Stimulated activated CD4-positive, alpha-beta T cell treated with anti-CD3 and anti-CD28 coated beads, Interleukin-2, amount 100 ng/mL, for 24 hours (primary cell): ENCODE results near the gene LHPP.

Source experiments
- DNase-seq, 2 donors: peaks; one replicate each; pipeline ENCODE4 v3.0.0-alpha.2; 2020

LHPP gene

DNA sequence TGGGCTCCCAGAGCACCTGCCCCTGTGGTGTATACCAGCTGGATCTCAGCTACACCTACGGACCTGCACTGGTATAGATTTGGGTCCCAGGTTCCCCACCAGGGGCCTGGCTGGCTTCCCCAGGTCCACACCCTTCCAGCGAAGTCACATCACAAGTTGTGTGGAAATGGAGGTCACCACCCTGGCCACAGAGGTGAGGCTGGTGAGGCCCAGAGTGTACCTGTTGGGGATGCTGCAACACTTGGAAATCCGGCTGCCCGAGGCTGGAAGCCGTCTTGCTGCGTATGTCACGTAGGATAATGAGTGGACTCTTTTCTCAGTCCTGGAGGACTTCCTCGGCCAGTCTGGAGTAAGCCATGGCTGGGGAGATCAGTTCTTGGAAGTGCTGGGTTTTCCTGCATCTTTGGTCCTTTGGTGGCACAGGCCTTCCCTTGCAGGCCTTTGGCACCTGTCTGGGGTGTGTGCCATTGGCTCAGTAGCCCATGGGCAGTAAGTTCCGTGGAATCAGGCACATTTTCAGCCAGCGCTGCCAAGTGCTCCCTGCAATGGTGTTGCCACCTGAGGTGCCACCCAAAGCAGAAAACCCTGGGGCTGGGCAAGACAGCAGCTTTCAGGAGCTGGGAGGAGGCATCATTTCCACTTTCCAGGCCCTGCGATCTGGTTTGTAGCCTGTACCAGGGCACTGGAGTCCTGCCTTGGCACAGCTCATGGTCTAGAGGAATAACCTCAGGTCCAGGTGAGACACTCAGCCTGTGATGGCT is 97.9 kb downstream of the LHPP start:
- no peak for DNase-seq

GRCh38 chr10:124560377-124561105 is 98.9 kb downstream of the LHPP start:
- no peak for DNase-seq

DNA sequence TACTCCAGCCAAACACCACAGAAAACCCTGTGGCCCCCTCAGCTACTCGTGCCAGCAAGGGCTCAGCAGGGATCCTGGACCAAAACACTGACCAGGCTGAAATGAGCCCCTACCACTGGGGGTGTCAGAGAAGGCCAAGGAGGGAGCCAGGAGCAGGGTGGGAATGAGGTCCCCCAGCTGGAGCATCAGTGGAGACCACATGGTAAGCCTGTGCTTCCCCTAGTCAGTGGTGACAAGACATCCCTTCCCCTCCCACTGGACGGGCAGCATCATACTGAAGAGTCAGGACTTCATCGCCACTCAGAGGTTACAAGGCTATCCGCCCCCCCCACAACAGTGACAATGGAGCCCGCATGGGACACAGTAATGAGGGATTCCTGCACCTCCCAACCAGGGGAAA is 99.6 kb downstream of the LHPP start:
- DNase-seq, result no peak

GRCh38 chr10:124562425-124563060 is 100.9 kb downstream of the LHPP start:
- DNase-seq, result no peak

GRCh38 chr10:124563320-124564040 is 101.9 kb downstream of the LHPP start:
- no peak for DNase-seq

GRCh38 chr10:124564881-124565280 is 103.3 kb downstream of the LHPP start:
- DNase-seq, result no peak

GRCh38 chr10:124565565-124566221 is 104.1 kb downstream of the LHPP start:
- no peak for DNase-seq

GRCh38 chr10:124566222-124566888 is 104.7 kb downstream of the LHPP start:
- no peak for DNase-seq

GRCh38 chr10:124566981-124567835 is 105.6 kb downstream of the LHPP start:
- DNase-seq, result no peak

GRCh38 chr10:124568339-124568738 is 106.7 kb downstream of the LHPP start:
- DNase-seq, result no peak

GRCh38 chr10:124568848-124569622 is 107.4 kb downstream of the LHPP start:
- no peak for DNase-seq

DNA sequence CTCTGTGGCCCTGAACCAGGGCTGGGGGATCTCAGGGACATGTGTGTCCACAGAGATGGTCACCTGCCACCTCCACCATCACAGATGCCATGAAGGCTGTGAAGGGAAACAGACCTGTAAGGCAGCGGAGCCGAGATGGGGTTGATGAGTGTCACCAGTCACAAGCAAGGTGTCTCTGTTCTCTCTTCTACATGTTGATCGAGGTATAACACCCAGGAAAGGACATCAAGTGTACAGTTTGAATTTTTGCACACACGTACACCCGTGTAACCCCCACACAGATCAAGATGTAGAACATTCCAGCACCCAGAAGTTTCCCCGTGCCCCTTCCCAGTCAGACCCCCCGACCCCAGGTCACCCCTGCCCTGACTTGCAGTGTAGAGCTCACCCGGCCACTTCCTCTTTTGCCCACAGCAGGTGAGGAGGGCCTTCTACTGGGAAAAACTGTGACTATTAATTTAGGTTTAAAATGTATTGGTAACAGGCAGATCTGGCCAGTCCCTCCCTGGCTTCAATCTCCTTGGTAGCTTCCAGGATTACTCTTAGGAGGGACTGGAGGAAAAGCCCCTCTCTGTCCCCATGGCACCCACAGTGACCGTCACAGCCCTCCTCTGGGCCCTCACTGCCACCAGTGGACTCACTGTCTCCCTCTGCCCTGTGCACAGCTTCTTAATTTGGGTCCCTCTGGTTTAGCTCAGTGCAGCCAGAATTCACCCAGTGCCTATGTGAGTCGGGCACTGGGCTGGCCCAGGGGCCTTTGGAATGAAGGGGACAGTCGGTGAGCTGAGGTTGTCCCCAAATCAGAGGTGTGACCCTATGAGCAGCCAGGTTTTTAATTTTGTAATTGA is 108.2 kb downstream of the LHPP start:
- no peak for DNase-seq

DNA sequence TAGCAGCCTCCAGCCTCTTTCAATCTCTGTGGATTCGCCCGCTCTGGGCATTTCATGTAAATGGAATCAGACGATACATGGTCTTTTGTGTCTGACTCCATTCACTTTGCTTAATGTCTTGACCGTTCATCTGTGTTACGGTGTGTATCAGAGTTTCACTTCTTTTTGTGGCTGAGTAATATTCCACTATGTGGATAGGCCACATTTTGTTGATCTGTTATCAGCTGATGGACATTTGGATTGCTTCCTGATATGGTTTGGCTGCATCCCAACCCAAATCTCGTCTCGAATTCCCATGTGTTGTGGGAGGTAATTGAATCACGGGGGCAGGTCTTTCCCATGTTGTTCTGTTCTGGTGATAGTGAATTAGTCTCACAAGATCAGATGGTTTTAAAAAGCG is 109.0 kb downstream of the LHPP start:
- DNase-seq, result no peak

- no peak for DNase-seq
Measured at GRCh38 chr10:124572751-124573150, 111.1 kb downstream of the LHPP start.

DNA sequence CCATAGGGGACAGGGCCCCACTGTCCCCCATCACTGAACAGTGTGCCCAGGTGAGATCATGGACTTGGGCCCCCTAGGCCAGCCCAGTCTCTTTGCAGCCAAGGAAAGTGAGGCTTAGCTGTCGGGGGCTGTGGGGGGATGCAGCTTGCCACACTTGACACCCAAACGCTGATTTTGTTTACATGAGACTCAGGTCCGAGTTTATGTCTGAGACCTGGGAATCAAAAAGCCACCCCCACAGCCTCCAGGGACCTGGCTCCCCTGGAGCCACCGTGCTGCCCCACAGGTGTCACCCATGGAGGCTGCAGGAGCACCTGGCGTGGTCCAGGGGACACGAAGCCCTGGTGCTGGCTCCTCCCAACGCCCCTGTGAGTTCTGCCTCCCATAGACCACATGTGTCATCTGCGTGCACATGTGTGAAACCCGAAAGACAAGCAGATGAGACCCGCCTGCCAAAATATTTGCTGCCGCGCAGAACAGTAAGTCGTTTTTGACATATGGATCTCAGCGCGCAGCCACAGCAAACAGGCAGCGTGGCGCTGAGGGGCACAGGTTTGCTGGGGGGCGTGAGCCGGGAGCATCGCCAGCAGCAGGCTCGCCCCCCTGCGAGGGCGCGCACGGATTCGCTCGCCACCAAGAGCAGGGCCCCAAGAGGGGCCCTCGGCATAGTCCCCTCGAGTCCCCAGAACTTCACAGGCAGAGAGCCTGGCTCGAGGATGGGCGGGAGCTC is 112.3 kb downstream of the LHPP start:
- no peak for DNase-seq

DNA sequence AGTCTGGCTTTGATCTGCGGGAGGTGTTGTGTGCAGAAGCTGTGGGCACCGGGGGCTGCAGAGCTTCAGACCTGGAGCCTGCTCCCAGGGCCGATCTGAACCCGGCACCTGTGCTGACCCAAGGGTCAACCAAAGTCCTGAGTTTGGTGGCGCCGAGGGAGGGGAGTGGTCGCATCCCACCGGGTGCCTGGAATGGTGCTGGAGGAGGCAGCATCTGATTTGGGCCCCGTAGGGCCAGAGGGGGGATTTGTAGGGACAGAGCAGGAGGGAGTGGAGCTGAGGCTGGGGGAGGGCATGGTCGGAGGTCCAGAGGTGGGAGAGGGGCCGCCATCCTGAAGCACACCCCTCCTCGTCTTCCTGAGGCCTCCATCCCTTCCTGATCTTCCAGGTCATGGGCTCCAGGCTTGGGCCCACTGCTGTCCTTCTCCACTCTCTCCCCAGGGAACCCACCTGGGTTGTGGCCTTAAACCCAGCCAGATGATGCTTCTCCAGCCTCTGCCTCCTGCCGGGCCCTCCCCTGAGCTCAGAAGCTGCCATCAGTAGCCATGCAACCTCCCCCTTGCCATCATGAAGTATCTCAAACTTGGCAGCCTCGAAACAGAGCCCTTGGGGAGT is 112.9 kb downstream of the LHPP start:
- DNase-seq, result no peak

DNA sequence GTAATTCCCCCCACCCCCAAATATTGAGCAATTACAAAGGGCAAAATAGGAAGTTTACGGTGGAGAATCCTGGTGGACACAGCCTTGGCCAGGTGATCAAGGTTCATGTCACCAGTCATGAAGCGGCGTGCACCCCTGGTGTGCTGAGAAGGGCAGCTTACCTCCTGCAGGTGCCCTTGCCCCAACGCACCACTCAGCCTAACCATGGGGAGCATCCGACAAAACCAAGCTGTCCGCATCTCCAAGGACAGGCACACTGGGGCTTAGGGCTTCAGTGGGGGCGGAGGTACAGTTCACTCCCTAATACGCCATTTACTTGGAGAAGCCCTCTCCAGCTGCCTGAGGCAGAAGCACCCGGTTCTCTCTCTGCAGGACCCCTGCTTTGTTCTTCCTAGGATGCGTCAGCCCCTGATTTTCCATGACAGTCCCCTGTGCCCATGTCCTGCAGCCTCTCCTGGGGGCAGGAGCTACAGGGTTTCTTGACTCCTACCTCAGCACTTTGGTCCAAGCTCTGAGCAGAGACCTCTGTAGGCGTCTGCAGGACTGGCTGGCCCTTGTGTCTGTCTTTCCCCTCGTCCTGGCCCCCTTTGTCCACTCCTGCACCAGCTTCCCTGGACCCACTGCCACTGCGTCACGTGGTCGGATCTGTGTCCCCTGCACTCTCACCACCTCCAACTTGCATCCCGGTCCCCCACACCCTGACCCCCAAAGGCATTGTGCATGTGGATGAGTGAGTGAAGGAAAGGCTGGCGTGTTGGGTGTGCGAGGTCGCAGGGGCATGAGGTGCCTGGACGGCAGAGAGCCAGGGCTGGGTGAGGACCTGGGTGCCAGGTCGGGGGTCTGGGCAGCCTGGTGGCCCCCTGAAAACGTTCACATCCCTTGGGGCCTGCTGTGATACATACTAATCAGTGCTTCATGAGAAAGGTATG is 113.7 kb downstream of the LHPP start:
- DNase-seq, result no peak
